ENCODE results near the gene LARP6. TPM values are rescaled to one million over a fixed set of nuclear protein-coding genes. Genes with fewer than 3 reads are reported as not detected.
"Not testable (repeated sequence)": the region's sequence is repeated elsewhere in the genome, so short reads cannot be mapped to it uniquely, and the experiment has no call there.

The LARP6 gene
- total RNA-seq, 1 experiment from 2014 or later = 53.6 TPM

GRCh38 chr15:70806992-70807712 is 46.8 kb downstream of the LARP6 start:
- Histone ChIP-seq H3K27me3 (replicated peaks; ENCODE audit: insufficient read depth, low read depth, low read length, poor library complexity) (no peaks in the 10 kb centered on the region), H3K4me3 (ENCODE audit: low read depth, low read length, poor library complexity, severe bottlenecking) (no peak overlapping the region), H3K4me1 (ENCODE audit: insufficient read depth, low read length, poor library complexity, severe bottlenecking) (no peaks in the 10 kb centered on the region), H3K27ac (ENCODE audit: low read depth, low read length, poor library complexity, severe bottlenecking) (no peak overlapping the region), H3K36me3 (ENCODE audit: insufficient read depth, low read length, poor library complexity, severe bottlenecking) (no peaks in the 10 kb centered on the region), H3K9me3 (ENCODE audit: low read depth, low read length, poor library complexity, severe bottlenecking) (no peaks in the 10 kb centered on the region)
- no peak for DNase-seq (ENCODE audit: low spot score)
- POLR2A ChIA-PET (ENCODE audit: low non-redundant PET) = no interaction called here
- TF ChIP-seq EZH2 (IDR thresholded peaks at IDR 0.05; ENCODE audit: borderline replicate concordance, low read depth, low read length, poor library complexity, severe bottlenecking) (no peak), CTCF (conservative IDR thresholded peaks at IDR 0.05; ENCODE audit: low read depth, low read length) (no peak)
- BruUV-seq (replicated peaks) = no TSS peak
- CTCF ChIA-PET = no interaction called here
- intact Hi-C loops (cut with micrococcal nuclease; ENCODE audit: unreplicated experiment) = no loop called here

GRCh38 chr15:70804388-70804787 is 49.6 kb downstream of the LARP6 start:
- BruUV-seq (replicated peaks); intact Hi-C loops (cut with micrococcal nuclease; ENCODE audit: unreplicated experiment); H3K4me3 ChIP-seq (ENCODE audit: low read depth, low read length, poor library complexity, severe bottlenecking); H3K27me3 ChIP-seq (replicated peaks; ENCODE audit: insufficient read depth, low read depth, low read length, poor library complexity); H3K4me1 ChIP-seq (ENCODE audit: insufficient read depth, low read length, poor library complexity, severe bottlenecking); CTCF ChIA-PET; H3K36me3 ChIP-seq (ENCODE audit: insufficient read depth, low read length, poor library complexity, severe bottlenecking); H3K27ac ChIP-seq (ENCODE audit: low read depth, low read length, poor library complexity, severe bottlenecking); POLR2A ChIA-PET (ENCODE audit: low non-redundant PET); DNase-seq (ENCODE audit: low spot score); H3K9me3 ChIP-seq (ENCODE audit: low read depth, low read length, poor library complexity, severe bottlenecking): not testable (repeated sequence)

DNA sequence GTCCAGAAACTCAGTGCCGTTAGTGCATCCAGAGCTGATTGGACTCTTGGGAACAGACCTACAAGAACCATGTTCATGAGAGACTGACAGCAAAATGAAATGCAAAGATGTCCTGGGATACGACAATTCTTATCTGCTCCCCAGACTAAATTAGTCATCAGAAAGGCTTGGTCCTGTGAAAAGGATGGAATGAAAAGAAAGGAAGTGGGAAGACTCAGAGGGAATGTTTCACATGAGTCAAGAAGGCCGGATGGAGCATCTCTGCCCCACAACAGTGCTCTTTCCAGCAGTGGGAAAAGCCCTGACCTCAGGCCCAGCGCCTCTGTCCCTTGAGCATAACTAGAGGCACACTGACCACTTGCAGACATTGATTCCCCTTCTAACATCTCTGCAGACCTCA is 51.3 kb downstream of the LARP6 start:
- no peaks in the 10 kb centered on the region for H3K27me3 ChIP-seq (replicated peaks; ENCODE audit: insufficient read depth, low read depth, low read length, poor library complexity)
- ChIA-PET POLR2A (ENCODE audit: low non-redundant PET) (no interaction called here), CTCF (no interaction called here)
- H3K9me3 ChIP-seq (ENCODE audit: low read depth, low read length, poor library complexity, severe bottlenecking) = no peaks in the 10 kb centered on the region
- H3K4me1 ChIP-seq (ENCODE audit: insufficient read depth, low read length, poor library complexity, severe bottlenecking) = no peaks in the 10 kb centered on the region
- TF ChIP-seq EZH2 (IDR thresholded peaks at IDR 0.05; ENCODE audit: borderline replicate concordance, low read depth, low read length, poor library complexity, severe bottlenecking) = no peak
- TF ChIP-seq CTCF (conservative IDR thresholded peaks at IDR 0.05; ENCODE audit: low read depth, low read length) = no peak
- H3K36me3 ChIP-seq (ENCODE audit: insufficient read depth, low read length, poor library complexity, severe bottlenecking) = no peaks in the 10 kb centered on the region
- BruUV-seq (replicated peaks) = no TSS peak
- intact Hi-C loops (cut with micrococcal nuclease; ENCODE audit: unreplicated experiment) = no loop called here
- no peak for DNase-seq (ENCODE audit: low spot score)
- H3K4me3 ChIP-seq (ENCODE audit: low read depth, low read length, poor library complexity, severe bottlenecking) = no peak overlapping the region
- H3K27ac ChIP-seq (ENCODE audit: low read depth, low read length, poor library complexity, severe bottlenecking) = no peak overlapping the region

DNA sequence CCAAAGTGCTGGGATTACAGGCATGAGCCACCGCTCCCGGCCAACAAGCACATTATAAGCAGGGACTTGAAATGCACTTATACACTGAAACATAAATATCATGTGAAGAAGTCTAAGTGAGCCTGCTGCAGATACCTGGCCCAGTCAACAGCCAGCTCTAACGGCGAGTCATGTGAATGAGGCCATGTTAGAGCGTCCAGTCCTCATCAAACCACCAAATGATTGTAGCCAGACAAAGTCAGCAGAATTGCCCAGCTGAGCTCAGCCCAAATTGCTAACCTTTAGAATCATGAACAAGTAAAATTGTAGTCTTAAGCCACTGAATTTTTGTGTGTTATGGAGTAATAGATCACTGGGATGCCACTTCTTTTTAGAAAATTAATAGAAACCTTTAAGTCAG is 52.8 kb downstream of the LARP6 start:
- H3K9me3 ChIP-seq (ENCODE audit: low read depth, low read length, poor library complexity, severe bottlenecking) = no peaks in the 10 kb centered on the region
- H3K4me3 ChIP-seq (ENCODE audit: low read depth, low read length, poor library complexity, severe bottlenecking) = no peak overlapping the region
- no peaks in the 10 kb centered on the region for H3K4me1 ChIP-seq (ENCODE audit: insufficient read depth, low read length, poor library complexity, severe bottlenecking)
- no peak for DNase-seq (ENCODE audit: low spot score)
- TF ChIP-seq CTCF (conservative IDR thresholded peaks at IDR 0.05; ENCODE audit: low read depth, low read length) = no peak
- no peak for TF ChIP-seq EZH2 (IDR thresholded peaks at IDR 0.05; ENCODE audit: borderline replicate concordance, low read depth, low read length, poor library complexity, severe bottlenecking)
- no peaks in the 10 kb centered on the region for H3K27me3 ChIP-seq (replicated peaks; ENCODE audit: insufficient read depth, low read depth, low read length, poor library complexity)
- H3K27ac ChIP-seq (ENCODE audit: low read depth, low read length, poor library complexity, severe bottlenecking) = no peak overlapping the region
- no peaks in the 10 kb centered on the region for H3K36me3 ChIP-seq (ENCODE audit: insufficient read depth, low read length, poor library complexity, severe bottlenecking)
- CTCF ChIA-PET = no interaction called here
- intact Hi-C loops (cut with micrococcal nuclease; ENCODE audit: unreplicated experiment) = no loop called here
- no TSS peak for BruUV-seq (replicated peaks)
- POLR2A ChIA-PET (ENCODE audit: low non-redundant PET) = no interaction called here

Measured in A673 (cell line).